Measurements from ENCODE around the gene MYL2. TPM values are rescaled to one million over a fixed set of nuclear protein-coding genes. Genes with fewer than 3 reads are reported as not detected.

Gene MYL2
- total RNA-seq, 1 donor from 2014 or later: not detected

DNA sequence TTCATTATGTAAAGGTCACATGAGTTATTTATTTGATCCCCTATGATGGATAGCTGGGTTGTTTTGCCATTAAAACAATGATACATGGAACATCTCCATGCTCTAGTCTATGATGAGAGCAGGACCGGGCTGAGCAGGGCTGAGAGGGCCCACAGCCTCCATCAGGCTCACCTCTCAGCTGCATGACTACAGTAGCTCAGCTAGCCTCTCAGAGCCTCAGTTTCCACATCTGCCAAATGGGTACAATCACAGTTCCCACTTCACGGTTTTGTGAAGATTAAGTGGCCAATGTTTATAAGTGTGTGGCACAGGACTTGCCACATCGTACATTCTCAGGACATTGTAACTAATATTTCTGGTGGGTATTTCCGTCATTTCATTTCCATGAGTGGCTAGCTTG, 19.9 kb upstream of the MYL2 start:
- H3K36me3 Mint-ChIP-seq: no peaks in the 10 kb centered on the region
- peaks cover 6% of the 10 kb centered on the region for H3K9me3 Mint-ChIP-seq
- H3K27ac Mint-ChIP-seq: no peak overlapping the region
- peaks cover 4% of the 10 kb centered on the region for H3K4me1 Mint-ChIP-seq
- H3K27me3 Mint-ChIP-seq (ENCODE audit: low read depth): peaks cover 27% of the 10 kb centered on the region
- no peak overlapping the region for H3K4me3 Mint-ChIP-seq
- DNase-seq (ENCODE audit: low spot score in 2 of 2, unreplicated experiment in 2 of 2): no peak
- TF ChIP-seq CTCF (IDR thresholded peaks at IDR 0.05; ENCODE audit: unreplicated experiment): no peak

DNA sequence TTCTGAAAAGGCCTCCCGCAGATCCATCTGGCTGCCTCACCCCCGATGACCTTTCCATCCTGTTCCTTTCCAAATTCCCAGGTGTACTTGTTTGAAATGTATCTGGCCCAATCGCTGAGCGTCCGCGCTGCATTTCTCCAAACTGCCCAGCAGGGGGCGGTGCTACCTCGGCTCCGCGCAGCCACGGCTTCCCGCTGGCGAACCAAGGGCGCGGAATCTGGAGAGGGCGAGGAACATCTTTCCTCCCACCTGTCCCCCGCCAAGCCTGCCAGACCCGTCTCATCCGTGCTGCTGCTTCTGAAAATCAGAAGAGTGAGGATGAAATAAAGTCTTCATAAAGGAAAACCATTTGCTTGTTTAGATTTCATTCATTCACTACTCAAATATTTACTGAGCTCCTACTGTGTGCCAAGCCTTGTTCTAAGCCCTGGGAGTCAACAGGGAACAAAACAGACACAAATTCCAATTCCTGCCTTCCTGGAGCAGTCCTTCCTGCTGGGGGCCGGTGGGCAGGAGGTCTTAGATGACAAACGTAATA, 16.8 kb upstream of the MYL2 start:
- Mint-ChIP-seq H3K27ac (no peak overlapping the region), H3K4me1 (peaks cover 4% of the 10 kb centered on the region), H3K9me3 (no peaks in the 10 kb centered on the region), H3K4me3 (no peak overlapping the region), H3K27me3 (ENCODE audit: low read depth) (peaks cover 25% of the 10 kb centered on the region), H3K36me3 (no peaks in the 10 kb centered on the region)
- DNase-seq (ENCODE audit: low spot score in 2 of 2, unreplicated experiment in 2 of 2): peak; percentile 46 to 85
- TF ChIP-seq CTCF (IDR thresholded peaks at IDR 0.05; ENCODE audit: unreplicated experiment): peak; percentile 98

- Mint-ChIP-seq H3K36me3 (no peaks in the 10 kb centered on the region), H3K4me1 (peaks cover 4% of the 10 kb centered on the region), H3K4me3 (no peak overlapping the region), H3K27me3 (ENCODE audit: low read depth) (peaks cover 25% of the 10 kb centered on the region), H3K27ac (no peak overlapping the region), H3K9me3 (no peaks in the 10 kb centered on the region)
- DNase-seq (ENCODE audit: low spot score in 2 of 2, unreplicated experiment in 2 of 2): no peak
- TF ChIP-seq CTCF (IDR thresholded peaks at IDR 0.05; ENCODE audit: unreplicated experiment): no peak
Measured at GRCh38 chr12:110936367-110937103, 16.2 kb upstream of the MYL2 start.

- no peaks in the 10 kb centered on the region for H3K36me3 Mint-ChIP-seq
- no peak overlapping the region for H3K27ac Mint-ChIP-seq
- peaks cover 4% of the 10 kb centered on the region for H3K4me1 Mint-ChIP-seq
- TF ChIP-seq CTCF (IDR thresholded peaks at IDR 0.05; ENCODE audit: unreplicated experiment): no peak
- H3K27me3 Mint-ChIP-seq (ENCODE audit: low read depth): peaks cover 25% of the 10 kb centered on the region
- H3K4me3 Mint-ChIP-seq: no peak overlapping the region
- H3K9me3 Mint-ChIP-seq: no peaks in the 10 kb centered on the region
- DNase-seq (ENCODE audit: low spot score in 2 of 2, unreplicated experiment in 2 of 2): no peak
Measured at GRCh38 chr12:110935588-110935987, 15.2 kb upstream of the MYL2 start.

GRCh38 chr12:110934093-110934852, 13.9 kb upstream of the MYL2 start:
- no peak for DNase-seq (ENCODE audit: low spot score in 2 of 2, unreplicated experiment in 2 of 2)
- Mint-ChIP-seq H3K9me3 (no peaks in the 10 kb centered on the region), H3K27me3 (ENCODE audit: low read depth) (peaks cover 25% of the 10 kb centered on the region), H3K27ac (no peak overlapping the region), H3K36me3 (no peaks in the 10 kb centered on the region), H3K4me3 (no peak overlapping the region), H3K4me1 (peaks cover 4% of the 10 kb centered on the region)
- no peak for TF ChIP-seq CTCF (IDR thresholded peaks at IDR 0.05; ENCODE audit: unreplicated experiment)
